AG10803 (cell line): ENCODE measurements around the gene KCNT1.

ENCODE experiments used
- DNase-seq: peaks from one replicate; pipeline ENCODE4 v3.0.0; 2010; ENCODE audit warnings: low read depth
- H3K4me3 ChIP-seq: 2 replicates; pipeline ENCODE4 v1.5.1; 2011; ENCODE audit warnings: mild to moderate bottlenecking, low read length, control low read depth
- CTCF ChIP-seq: conservative IDR thresholded peaks from 2 replicates; pipeline ENCODE4 v1.5.1; 2011; ENCODE audit warnings: mild to moderate bottlenecking, low read length, control low read depth, inconsistent platforms

KCNT1 gene

GRCh38 chr9:135693771-135694170 is 8.2 kb upstream of the KCNT1 start:
- DNase-seq, result no peak
- H3K4me3 ChIP-seq, result no peak overlapping the region
- TF ChIP-seq CTCF, result no peak

- no peak for TF ChIP-seq CTCF
- no peak for DNase-seq
- no peak overlapping the region for H3K4me3 ChIP-seq
Measured at GRCh38 chr9:135694414-135694813, 7.6 kb upstream of the KCNT1 start.

GRCh38 chr9:135695036-135695435 is 6.9 kb upstream of the KCNT1 start:
- DNase-seq, result no peak
- no peak for TF ChIP-seq CTCF
- H3K4me3 ChIP-seq, result no peak overlapping the region

GRCh38 chr9:135695642-135696041 is 6.3 kb upstream of the KCNT1 start:
- no peak for DNase-seq
- TF ChIP-seq CTCF, result no peak
- H3K4me3 ChIP-seq, result no peak overlapping the region

- TF ChIP-seq CTCF, result no peak
- no peak overlapping the region for H3K4me3 ChIP-seq
- DNase-seq, result no peak
Measured at GRCh38 chr9:135696446-135696845, 5.5 kb upstream of the KCNT1 start.

- no peak overlapping the region for H3K4me3 ChIP-seq
- no peak for DNase-seq
- TF ChIP-seq CTCF, result no peak
Measured at GRCh38 chr9:135697226-135697625, 4.8 kb upstream of the KCNT1 start.

GRCh38 chr9:135698236-135698635 is 3.7 kb upstream of the KCNT1 start:
- no peak for TF ChIP-seq CTCF
- no peak for DNase-seq

More at GRCh38 chr9:135698236-135698635, 3.7 kb upstream of the KCNT1 start:
- H3K4me3 ChIP-seq, result no peak overlapping the region
